Hepatocyte (in vitro differentiated cells): ENCODE results near the gene TRIM7.

Source experiments
- EZH2phosphoT487 ChIP-seq: fragments of 200-600 bp; sonication (generic); IDR thresholded peaks from one replicate; pipeline ENCODE4 v1.6.1; 2018; ENCODE audit warnings: antibody characterized with exemption, mild to moderate bottlenecking, low read depth, moderate library complexity; ENCODE audit not compliant: unreplicated experiment, severe bottlenecking
- TF ChIP-seq, protein P1 (sequence below): fragments of 200-600 bp; sonication (generic); IDR thresholded peaks from 2 replicates; pipeline ENCODE4 v1.5.1; 2016; ENCODE audit warnings: antibody characterized with exemption, mild to moderate bottlenecking; ENCODE audit not compliant: poor library complexity

- TF ChIP-seq, protein P1, sequence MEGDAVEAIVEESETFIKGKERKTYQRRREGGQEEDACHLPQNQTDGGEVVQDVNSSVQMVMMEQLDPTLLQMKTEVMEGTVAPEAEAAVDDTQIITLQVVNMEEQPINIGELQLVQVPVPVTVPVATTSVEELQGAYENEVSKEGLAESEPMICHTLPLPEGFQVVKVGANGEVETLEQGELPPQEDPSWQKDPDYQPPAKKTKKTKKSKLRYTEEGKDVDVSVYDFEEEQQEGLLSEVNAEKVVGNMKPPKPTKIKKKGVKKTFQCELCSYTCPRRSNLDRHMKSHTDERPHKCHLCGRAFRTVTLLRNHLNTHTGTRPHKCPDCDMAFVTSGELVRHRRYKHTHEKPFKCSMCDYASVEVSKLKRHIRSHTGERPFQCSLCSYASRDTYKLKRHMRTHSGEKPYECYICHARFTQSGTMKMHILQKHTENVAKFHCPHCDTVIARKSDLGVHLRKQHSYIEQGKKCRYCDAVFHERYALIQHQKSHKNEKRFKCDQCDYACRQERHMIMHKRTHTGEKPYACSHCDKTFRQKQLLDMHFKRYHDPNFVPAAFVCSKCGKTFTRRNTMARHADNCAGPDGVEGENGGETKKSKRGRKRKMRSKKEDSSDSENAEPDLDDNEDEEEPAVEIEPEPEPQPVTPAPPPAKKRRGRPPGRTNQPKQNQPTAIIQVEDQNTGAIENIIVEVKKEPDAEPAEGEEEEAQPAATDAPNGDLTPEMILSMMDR: no peak
- no peak for TF ChIP-seq EZH2phosphoT487
These were observed 19.6 kb upstream of the TRIM7 start for GRCh38 chr5:181224390-181225229.
